ENCODE measurements around the gene RETREG3.

- no peak for TF ChIP-seq CTCF (conservative IDR thresholded peaks at IDR 0.05; ENCODE audit: low read depth, low read length)
- no peak for TF ChIP-seq RAD21 (IDR thresholded peaks at IDR 0.05; ENCODE audit: low read length)
- TF ChIP-seq POLR2A (IDR thresholded peaks at IDR 0.05; ENCODE audit: low read depth, low read length): no peak
- TF ChIP-seq CEBPB (IDR thresholded peaks at IDR 0.05; ENCODE audit: low read depth, low read length): no peak
- no peak for TF ChIP-seq SMC3 (IDR thresholded peaks at IDR 0.05; ENCODE audit: low read depth, low read length)
- TF ChIP-seq FOS (IDR thresholded peaks at IDR 0.05; ENCODE audit: low read depth, low read length): no peak
- TF ChIP-seq MAFK (IDR thresholded peaks at IDR 0.05; ENCODE audit: low read depth, low read length): no peak
- TF ChIP-seq, protein P1, sequence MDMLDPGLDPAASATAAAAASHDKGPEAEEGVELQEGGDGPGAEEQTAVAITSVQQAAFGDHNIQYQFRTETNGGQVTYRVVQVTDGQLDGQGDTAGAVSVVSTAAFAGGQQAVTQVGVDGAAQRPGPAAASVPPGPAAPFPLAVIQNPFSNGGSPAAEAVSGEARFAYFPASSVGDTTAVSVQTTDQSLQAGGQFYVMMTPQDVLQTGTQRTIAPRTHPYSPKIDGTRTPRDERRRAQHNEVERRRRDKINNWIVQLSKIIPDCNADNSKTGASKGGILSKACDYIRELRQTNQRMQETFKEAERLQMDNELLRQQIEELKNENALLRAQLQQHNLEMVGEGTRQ (IDR thresholded peaks at IDR 0.05; ENCODE audit: low read depth, low read length): no peak
- TF ChIP-seq RCOR1 (IDR thresholded peaks at IDR 0.05; ENCODE audit: insufficient replicate concordance, low read length): no peak
- no peak for TF ChIP-seq MAZ (IDR thresholded peaks at IDR 0.05; ENCODE audit: borderline replicate concordance, low read depth, low read length)
- no peak for TF ChIP-seq RFX5 (IDR thresholded peaks at IDR 0.05; ENCODE audit: low read depth, low read length)
- TF ChIP-seq CHD1 (IDR thresholded peaks at IDR 0.05; ENCODE audit: low read depth, low read length): no peak
Observed at GRCh38 chr17:42612013-42612412, 2.8 kb upstream of the RETREG3 start.

All from IMR-90 (cell line).